8988T (cell line): ENCODE data around the gene GTF2F2.
"Not testable (repeated sequence)": the region's sequence is repeated elsewhere in the genome, so short reads cannot be mapped to it uniquely, and the experiment has no call there.

Experiments
- DNase-seq: peaks from one replicate; pipeline ENCODE4 v3.0.0; 2011

The GTF2F2 gene

DNA sequence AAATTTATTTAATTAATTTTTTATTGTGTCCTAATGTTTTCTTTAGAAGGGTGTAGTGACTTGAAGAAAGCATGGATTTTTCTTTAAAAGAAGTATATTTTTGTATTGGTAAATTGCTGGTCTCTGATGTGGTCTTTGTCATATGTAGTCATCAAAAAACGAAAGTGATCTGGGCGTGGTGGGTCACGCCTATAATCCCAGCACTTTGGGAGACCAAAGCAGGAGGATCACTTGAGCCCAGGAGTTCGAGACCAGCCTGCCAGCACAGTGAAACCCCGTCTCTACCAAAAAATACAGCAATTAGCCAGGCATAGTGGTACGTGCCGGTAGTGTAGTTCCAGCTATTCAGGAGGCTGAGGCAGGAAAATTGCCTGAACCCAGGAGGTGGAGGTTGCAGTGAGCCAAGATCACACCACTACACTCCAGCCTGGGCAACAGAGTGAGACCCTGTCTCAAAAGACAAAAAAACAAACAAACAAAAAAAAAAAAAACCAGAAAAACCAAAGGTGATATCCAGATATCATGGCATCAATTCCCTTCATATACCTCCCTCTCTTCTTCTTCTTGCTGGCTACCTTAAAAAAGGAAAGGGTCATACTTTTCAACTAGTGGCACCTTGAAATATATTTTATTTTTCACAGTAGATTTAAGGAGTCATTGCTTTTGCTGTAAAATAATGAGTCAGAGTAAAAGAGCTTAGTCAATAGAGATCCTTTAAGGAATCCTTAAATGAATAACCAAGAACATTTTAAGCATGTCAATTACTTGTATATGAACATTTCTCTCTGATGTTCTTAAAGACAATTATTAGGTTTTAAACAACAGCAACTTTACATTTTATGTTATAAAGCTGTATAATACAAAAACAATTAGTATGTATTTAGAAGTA, 60.6 kb downstream of the GTF2F2 start:
- no peak for DNase-seq

DNA sequence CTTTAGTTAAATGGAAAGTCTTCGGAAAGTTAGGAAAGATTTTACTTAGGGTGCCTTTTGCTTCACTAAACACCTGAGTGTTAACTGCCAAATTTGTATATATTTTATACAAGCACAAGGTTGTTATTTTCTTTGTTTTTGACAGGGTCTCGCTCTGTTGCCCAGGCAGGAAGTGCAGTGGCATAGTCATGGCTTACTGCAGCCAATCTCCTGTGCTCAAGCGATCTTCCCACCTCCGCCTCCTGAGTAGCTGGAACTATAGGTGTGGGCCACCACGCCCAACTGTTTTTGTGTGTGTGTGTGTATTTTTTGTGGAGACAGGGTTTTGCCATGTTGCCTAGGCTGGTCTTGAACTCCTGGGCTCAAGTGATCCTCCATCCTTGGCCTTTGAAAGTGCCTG, 64.4 kb downstream of the GTF2F2 start:
- no peak for DNase-seq

DNA sequence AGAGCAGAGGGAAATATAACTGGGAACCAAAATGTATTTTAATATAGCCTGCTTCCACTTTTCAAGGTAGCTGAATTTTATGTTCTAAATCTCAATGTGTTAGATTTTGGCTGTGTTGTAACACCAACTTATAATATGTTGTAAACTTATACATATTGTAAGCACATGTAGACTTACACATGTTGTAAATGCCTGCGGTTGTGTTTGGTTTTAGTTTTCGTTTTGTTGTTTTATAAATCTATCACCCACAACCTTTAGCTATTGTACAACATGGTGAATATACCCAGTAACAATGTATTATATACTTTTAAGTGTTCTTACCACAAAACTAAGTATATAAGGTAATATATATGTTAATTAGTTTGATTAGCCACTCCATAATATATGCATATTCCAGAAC, 65.0 kb downstream of the GTF2F2 start:
- DNase-seq: no peak

DNA sequence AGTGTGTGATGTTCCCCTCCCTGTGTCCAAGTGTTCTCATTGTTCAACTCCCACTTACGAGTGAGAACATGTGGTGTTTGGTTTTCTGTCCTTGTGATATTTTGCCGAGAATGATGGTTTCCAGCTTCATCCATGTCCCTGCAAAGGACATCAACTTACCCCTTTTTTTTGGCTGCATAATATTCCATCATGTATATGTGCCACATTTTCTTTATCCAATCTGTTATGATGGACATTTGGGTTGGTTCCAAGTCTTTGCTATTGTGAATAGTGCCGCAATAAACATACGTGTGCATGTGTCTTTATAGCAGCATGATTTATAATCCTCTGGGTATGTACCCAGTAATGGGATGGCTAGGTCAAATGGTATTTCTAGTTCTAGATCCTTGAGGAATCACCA, 68.8 kb downstream of the GTF2F2 start:
- not testable (repeated sequence) for DNase-seq

DNA sequence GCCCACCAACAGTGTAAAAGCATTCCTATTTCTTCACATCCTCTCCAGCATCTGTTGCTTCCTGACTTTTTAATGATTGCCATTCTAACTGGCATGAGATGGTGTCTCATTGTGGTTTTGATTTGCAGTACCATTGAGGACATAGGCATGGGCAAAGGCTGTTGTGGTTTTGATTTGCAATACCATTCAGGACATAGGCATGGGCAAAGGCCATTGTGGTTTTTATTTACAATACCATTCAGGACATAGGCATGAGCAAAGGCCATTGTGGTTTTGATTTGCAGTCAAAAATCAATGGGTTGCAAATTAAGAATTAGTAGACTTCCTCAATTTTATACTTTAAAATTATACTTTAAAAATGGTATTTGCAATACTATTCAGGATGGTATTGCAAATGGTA, 69.2 kb downstream of the GTF2F2 start:
- DNase-seq: not testable (repeated sequence)

DNA sequence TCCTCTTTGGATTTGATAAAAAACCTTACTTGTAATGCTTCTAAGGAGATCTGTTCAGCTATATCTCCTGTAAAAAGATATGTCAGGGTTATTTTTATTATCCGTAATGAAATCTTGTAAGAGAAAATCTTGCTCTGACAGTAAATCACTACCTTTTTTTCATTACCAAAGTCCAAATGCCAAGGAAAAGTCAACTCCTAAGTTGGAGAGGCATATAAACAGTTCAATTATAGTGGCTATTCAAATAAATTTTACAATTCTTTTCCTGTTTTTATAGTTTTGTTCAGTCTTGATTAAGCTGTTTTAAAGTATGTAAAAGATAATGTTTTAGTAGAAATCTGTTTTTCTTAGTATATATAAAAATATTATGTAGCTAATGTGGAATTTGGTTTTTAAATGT, 71.6 kb downstream of the GTF2F2 start:
- no peak for DNase-seq

DNA sequence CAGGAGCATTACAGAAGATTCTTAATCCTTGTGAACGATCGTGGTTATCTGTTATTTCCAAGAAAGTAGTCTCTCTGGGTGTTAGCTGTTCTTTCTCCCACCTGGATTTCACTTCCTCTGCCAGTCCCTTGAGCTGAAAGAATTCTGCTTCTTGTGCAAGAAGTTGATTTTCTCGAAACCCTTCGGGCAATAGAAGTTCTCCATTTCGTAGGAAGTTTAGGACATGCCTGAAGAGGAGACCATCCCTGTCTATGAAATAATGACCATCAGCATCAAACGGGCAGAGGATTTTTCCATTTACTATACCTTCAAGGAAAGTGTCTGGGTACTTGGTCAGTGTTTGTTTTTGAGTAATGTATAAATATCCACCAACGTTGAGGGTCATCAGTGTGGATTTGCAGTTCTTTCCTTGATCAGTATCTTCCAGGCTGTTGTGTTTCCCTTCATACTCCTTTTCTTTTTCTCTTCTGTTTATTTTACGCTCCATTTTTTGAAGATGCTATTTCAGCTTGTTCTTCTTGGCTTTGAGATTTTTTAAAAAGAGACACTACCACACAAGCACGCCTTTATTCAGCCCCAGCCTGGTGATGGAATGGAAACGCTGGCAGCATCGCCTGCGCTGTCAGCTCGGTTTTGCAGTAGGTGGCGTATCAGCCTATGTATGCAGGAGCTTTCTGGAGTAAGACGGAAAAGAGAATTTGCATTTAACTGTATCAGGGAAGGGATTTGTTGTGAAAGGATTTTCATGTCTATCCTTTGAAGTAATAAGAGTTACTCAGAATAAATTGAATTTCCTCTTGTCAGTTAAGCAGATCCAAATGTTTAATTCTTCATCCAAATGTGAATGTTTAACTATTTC, 74.0 kb downstream of the GTF2F2 start:
- no peak for DNase-seq

DNA sequence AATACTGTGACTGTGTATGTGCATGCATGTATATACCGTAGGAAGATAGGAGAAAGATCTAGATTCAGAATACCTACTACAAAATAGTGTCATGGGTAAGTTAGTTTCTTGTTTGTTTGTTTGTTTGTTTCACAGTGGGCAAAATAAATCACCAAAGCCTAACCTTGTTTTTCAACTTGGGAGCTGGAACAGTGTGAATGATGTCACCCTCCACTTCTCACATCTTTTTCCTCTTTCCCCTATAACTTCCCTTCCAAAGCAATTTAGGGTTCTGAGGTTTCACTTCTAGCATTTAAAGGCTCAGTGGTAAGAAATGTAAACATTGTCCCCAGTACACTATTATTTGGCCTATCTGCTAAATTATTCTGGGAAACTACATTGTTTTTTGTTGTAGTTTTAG, 75.1 kb downstream of the GTF2F2 start:
- no peak for DNase-seq

DNA sequence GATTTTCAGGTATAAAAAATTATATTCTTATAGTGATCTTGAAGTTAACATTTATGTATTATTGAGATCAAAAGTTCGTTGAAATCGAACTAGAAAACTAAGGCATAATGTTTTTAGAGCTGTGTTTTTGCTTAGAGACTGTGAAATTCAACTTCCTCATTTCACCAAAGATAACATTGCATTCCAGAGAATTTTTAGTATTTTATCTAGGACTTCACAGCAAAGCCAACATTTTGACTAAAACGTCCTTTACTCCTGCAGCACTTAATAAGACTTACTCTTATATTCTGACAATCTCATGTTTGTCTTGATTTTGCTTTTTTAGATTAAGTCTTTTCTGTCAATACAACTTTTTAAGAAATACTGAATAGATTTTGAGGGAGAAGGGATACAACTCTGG, 75.8 kb downstream of the GTF2F2 start:
- no peak for DNase-seq

DNA sequence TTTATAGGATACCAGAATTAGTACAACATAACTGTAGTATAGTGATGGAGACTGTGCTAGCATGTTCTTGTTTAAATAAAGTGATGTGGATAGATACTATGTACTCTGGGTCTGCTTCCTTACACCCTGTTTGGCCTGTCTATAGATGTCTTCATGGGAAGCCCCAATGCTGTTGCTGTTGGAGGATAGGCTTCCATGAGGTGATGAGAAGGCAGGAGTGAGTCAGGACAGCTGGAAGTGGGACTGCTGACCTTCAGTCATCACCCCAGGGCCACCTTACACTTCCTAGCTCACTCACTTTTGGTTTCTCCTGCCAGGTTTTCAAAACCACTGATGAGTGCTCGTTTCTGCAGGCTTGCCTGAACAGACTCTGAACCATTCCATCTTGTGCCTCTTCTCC, 76.3 kb downstream of the GTF2F2 start:
- no peak for DNase-seq

DNA sequence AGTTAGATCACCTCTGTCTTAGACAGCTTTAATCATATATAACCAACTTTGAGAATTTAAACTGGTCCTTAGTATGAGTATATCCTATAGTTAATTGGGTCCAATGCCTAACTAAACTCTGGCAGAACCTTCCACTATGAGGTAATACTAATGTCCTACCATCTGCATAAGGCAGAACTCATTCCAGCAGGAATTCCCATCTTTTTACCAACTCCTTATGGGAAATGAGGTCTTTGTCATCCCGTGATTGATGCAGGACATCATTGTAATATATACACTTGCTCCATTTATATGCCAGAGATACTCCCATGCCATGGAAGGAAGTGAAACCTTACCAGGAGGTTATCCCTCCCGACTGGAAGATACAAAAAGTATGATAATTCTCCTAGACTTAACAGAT, 77.7 kb downstream of the GTF2F2 start:
- DNase-seq: no peak

DNA sequence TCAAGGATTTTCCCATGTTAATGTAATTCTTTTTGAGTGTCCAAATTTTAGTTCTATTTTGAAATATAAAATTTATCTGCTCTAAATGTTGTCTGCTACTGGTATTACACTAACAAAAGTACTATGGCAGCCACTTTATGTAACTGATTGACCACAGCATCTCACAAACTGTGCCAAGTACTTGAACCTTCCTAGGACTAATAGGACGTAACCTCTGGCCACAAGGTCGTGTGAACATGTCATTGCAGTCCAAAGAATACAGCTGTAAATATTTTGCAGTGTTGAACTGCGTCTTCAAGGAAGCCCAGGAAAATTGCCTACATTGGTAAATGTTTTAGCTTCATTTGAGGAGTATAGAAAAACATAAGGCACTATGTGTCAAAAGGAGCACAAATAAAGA, 78.6 kb downstream of the GTF2F2 start:
- no peak for DNase-seq

DNA sequence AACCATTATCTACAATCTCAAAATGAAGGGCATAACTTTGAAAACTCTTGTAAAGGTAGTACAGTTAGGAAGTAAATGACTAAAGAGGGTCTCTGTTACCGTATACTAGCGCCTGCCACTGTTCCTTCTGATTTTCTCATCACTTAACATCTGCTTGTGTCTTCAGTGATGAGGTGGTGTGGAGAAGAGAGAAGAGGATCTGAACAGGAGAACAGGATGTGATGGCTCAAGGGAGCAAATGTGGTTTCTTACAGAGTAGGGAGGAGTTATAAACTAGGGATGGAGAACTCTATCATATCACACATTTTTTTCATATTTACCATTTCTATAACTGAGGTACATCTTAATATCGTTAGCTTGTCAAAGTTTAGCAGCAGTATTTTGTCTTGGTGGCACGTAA, 79.4 kb downstream of the GTF2F2 start:
- DNase-seq: no peak

DNA sequence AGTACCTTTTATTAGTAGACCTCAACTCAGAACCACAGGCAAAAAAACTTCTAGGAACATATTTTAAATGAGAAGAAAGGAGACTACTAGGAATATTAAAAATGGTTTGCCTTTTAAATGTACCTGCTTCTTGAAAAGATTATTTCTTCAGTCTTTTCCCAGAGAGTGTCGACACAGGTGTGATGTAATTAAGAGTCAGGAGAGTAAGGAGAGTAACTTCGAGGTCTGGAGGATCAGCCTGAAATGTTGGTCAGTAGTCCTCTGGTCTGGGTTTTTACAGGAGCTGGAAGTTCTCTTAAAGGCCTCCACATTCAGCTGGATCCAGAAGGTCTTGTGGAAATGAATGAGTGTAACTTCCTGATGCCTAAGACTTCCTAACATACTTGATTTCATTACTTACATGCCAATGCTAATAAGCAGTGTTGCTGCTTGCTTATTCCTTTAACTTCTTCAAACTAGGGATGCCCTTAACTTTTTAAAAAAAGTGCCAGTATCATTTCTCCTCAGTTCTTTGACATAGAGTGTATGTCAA, 80.5 kb downstream of the GTF2F2 start, which contains the start of gene KCTD4:
TSS of gene KCTD4 (minus strand) at position 345 of the 532 bp plus-strand sequence. CDS start 6,478 bp downstream, outside the sequence.
- DNase-seq: no peak

DNA sequence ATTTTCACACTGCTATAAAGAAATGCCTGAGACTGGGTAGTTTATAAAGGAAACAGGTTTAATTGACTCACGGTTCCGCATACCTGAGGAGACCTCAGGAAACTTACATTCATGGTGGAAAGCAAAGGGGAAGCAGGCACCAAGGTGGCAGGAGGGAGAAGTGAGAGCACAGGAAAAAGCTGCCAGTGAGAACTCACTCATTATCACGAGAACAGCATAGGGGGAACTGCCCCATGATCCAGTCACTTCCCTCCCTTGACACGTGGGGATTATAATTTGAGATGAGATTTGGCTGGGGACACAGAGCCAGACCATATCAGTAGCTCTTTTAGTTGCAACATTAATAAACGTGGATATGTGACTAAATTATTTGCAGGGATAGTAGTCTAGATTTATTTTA, 84.8 kb downstream of the GTF2F2 start:
- no peak for DNase-seq

DNA sequence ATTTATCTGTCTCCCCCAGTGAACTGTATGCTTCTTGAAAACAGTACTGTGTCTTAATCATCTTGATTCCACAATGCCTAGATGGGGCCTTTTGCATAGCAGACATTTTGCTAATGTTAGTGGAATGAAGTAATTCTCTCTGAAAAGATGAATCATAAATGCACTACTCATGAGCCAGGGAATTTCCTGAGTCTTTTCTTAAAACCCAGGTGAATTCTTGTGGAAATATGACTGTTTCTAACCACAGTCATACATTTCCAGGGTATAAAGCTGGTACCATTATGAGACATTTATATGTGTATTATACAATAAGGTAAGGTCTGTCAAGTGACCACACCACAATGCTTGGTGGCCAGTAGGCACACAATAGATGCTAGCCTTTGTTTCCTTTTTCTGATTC, 86.0 kb downstream of the GTF2F2 start:
- no peak for DNase-seq

DNA sequence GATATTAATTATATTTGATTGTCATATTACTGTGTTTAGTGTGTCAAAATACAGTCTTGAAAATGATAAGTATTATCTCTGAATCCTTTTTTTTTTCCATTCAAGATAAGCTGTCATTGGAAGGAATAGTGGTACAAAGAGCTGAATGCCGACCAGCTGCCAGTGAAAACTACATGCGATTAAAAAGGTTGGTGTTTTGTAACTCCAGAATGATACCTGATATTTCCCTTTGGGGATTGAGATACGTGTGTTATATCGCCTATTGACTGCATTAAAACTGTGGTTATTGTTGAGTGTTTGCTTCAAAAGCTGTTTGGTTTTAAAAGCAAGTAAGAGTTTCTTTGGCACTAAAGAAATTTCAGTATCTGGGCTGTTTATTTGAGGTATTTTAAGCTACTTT, 87.0 kb downstream of the GTF2F2 start:
- no peak for DNase-seq

DNA sequence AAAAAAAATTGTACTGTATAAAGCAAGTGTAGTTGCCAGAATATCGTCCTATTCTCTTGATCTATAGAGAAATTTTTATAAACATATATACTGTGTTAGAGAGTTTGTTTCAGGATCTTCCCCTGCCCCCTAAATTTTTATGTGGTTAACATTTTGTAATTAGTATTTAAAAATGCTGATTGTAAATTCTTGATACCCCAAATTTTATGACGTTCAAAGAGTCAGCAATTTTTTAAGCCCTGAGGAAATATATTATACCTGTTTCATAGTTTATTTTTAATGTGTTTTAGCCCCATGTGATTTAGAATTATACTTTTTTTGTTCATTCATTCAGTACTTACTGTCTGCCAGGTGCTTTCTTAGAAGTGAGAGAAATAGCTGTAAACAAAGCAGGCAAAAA, 87.8 kb downstream of the GTF2F2 start:
- no peak for DNase-seq

DNA sequence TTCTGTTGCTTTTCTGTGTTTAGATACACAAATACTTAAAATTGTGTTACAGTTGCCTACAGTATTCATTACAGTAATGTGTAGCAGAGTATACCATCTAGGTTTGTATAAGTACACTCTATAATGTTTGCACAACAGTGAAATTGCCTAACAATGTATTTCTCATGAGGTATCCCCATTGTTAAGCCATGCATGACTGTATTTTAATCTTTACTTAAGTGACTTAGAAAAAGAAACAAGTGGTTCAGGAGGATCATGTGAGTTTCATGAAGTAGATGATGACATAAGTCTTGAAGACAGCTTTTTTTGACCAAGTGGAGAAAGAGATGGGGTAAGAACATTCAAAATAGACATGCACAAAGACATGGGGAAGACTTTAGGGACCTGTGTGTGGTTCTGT, 88.9 kb downstream of the GTF2F2 start:
- DNase-seq: no peak

DNA sequence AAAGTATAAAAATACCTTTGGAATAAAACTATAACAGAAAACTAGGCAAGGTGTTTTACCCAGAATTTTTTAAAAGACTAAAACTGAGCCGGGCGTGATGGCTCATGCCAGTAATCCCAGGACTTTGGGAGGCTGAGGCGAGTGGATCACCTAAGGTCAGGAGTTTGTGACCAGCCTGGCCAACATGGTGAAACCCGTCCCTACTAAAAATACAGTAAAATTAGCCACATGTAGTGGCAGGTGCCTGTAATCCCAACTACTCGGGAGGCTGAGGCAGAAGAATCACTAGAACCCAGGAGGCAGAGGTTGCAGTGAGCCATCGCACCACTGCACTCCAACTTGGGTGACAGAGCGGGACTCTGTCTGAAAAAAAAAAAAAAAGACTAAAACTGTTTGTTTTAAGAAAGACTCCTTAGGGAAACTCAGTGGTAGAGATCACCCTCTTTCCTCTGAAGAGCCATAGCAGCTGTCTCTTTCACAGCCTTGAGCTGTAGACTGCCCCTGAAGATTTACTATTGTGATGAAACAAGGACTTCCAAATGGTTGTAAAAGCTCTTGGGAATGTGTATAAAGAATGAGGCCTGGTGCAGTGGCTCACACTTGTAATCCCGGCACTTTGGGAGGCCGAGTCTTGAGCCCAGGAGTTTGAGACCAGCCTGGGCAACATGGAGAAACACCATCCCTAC, 95.2 kb downstream of the GTF2F2 start:
- DNase-seq: no peak

DNA sequence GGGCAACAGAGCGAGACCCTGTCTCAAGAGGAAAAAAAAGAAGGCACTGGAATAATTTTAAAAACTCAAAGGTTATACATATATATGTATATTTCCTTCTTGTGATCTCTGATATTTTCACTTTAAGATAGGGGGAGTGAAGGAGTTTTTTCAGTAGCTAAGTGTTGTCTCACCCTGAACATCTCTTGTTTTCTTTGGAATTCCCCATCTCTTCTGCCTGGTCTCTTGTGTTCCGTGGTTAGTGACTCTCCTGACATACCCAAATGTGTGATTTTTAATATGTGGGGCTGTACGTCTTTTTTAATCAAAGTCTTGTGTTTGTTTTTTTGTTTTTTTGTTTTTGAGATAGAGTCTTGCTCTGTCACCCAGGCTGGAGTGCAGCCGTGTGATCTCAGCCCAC, 95.9 kb downstream of the GTF2F2 start:
- DNase-seq: no peak

DNA sequence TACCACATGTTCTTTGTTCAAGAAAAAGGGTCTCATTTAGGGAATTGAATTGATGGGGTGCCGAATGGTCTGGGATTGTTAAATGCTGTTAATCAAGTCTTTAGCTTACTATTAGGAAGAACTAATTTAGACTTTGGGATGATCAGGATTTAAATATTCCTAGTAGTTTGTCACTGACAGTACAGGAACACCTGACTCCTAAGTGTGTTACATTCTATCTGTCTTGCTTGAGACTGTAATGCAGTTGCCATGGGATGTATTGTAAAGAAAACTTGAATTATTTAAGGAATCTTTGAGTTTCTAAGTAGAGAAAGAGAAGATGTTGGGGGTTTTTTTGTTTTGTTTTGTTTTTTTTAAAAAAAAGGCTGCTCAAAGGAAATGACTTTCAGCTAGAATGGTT, 98.4 kb downstream of the GTF2F2 start:
- no peak for DNase-seq
